ENCODE results near the gene RNF157. TPM values are rescaled to one million over a fixed set of nuclear protein-coding genes. Genes with fewer than 3 reads are reported as not detected.

The RNF157 gene
- total RNA-seq, 1 experiment from 2014 or later, result 29.3 TPM

GRCh38 chr17:76236603-76237002 lies 3.7 kb downstream of the RNF157 start:
- H3K27ac Mint-ChIP-seq (ENCODE audit: unreplicated experiment), result no peak overlapping the region
- H3K9me3 ChIP-seq, result no peaks in the 10 kb centered on the region
- no peaks in the 10 kb centered on the region for H3K27me3 ChIP-seq (replicated peaks; ENCODE audit: control insufficient read depth, insufficient read depth, low read length)
- CTCF ChIA-PET, result no interaction called here
- H3K4me1 ChIP-seq, result peaks cover 18% of the 10 kb centered on the region
- no peaks in the 10 kb centered on the region for H3K27me3 Mint-ChIP-seq (ENCODE audit: insufficient read depth, unreplicated experiment)
- H3K36me3 Mint-ChIP-seq (ENCODE audit: insufficient read depth, unreplicated experiment), result no peaks in the 10 kb centered on the region
- POLR2A ChIA-PET, result no interaction called here
- H3K4me3 ChIP-seq (ENCODE audit: low read depth, low read length), result no peak overlapping the region
- H3K4me3 Mint-ChIP-seq (ENCODE audit: unreplicated experiment), result no peak overlapping the region
- DNase-seq, result no peak
- intact Hi-C loops (cut with micrococcal nuclease; ENCODE audit: unreplicated experiment), result no loop called here
- H3K9me3 Mint-ChIP-seq (ENCODE audit: unreplicated experiment), result no peaks in the 10 kb centered on the region
- TF ChIP-seq, protein P1, sequence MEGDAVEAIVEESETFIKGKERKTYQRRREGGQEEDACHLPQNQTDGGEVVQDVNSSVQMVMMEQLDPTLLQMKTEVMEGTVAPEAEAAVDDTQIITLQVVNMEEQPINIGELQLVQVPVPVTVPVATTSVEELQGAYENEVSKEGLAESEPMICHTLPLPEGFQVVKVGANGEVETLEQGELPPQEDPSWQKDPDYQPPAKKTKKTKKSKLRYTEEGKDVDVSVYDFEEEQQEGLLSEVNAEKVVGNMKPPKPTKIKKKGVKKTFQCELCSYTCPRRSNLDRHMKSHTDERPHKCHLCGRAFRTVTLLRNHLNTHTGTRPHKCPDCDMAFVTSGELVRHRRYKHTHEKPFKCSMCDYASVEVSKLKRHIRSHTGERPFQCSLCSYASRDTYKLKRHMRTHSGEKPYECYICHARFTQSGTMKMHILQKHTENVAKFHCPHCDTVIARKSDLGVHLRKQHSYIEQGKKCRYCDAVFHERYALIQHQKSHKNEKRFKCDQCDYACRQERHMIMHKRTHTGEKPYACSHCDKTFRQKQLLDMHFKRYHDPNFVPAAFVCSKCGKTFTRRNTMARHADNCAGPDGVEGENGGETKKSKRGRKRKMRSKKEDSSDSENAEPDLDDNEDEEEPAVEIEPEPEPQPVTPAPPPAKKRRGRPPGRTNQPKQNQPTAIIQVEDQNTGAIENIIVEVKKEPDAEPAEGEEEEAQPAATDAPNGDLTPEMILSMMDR (IDR thresholded peaks at IDR 0.05; ENCODE audit: insufficient read depth in 1 of 2, low read depth in 1 of 2, low read length in 1 of 2, severe bottlenecking in 1 of 2, unreplicated experiment in 1 of 2), result no peak
- H3K36me3 ChIP-seq (ENCODE audit: control insufficient read depth, insufficient read depth, low read length), result no peaks in the 10 kb centered on the region
- H3K4me1 Mint-ChIP-seq (ENCODE audit: low read depth, unreplicated experiment), result peaks cover 15% of the 10 kb centered on the region
- no TSS peak for BruUV-seq (replicated peaks)

GRCh38 chr17:76235883-76236282 lies 4.4 kb downstream of the RNF157 start:
- no peaks in the 10 kb centered on the region for H3K9me3 ChIP-seq
- TF ChIP-seq, protein P1 (IDR thresholded peaks at IDR 0.05; ENCODE audit: insufficient read depth in 1 of 2, low read depth in 1 of 2, low read length in 1 of 2, severe bottlenecking in 1 of 2, unreplicated experiment in 1 of 2), result no peak
- Mint-ChIP-seq H3K4me1 (ENCODE audit: low read depth, unreplicated experiment) (peaks cover 11% of the 10 kb centered on the region), H3K36me3 (ENCODE audit: insufficient read depth, unreplicated experiment) (no peaks in the 10 kb centered on the region), H3K9me3 (ENCODE audit: unreplicated experiment) (no peaks in the 10 kb centered on the region), H3K4me3 (ENCODE audit: unreplicated experiment) (no peak overlapping the region), H3K27ac (ENCODE audit: unreplicated experiment) (no peak overlapping the region), H3K27me3 (ENCODE audit: insufficient read depth, unreplicated experiment) (no peaks in the 10 kb centered on the region)
- ChIA-PET CTCF (no interaction called here), POLR2A (no interaction called here)
- H3K36me3 ChIP-seq (ENCODE audit: control insufficient read depth, insufficient read depth, low read length), result no peaks in the 10 kb centered on the region
- peaks cover 12% of the 10 kb centered on the region for H3K4me1 ChIP-seq
- no TSS peak for BruUV-seq (replicated peaks)
- no peak for DNase-seq
- H3K27me3 ChIP-seq (replicated peaks; ENCODE audit: control insufficient read depth, insufficient read depth, low read length), result no peaks in the 10 kb centered on the region
- intact Hi-C loops (cut with micrococcal nuclease; ENCODE audit: unreplicated experiment), result no loop called here
- H3K4me3 ChIP-seq (ENCODE audit: low read depth, low read length), result no peak overlapping the region

DNA sequence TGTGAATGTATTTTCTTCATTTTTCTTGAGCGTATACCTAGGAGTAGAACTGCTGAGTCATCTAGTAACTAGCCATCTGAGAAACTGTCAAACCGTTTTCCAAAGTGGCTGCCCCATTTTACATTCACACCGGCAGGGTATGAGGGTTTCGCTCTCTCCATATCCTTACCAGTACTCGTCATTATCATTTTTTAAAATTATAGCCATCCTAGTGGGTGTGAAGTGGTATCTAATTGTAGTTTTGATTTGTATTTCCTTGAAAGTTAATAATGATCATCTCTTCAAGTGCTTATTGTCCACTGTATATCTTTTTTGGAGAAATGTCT lies 6.0 kb downstream of the RNF157 start:
- Mint-ChIP-seq H3K9me3 (ENCODE audit: unreplicated experiment) (no peaks in the 10 kb centered on the region), H3K36me3 (ENCODE audit: insufficient read depth, unreplicated experiment) (no peaks in the 10 kb centered on the region), H3K4me1 (ENCODE audit: low read depth, unreplicated experiment) (peaks cover 11% of the 10 kb centered on the region), H3K27ac (ENCODE audit: unreplicated experiment) (no peak overlapping the region), H3K4me3 (ENCODE audit: unreplicated experiment) (no peak overlapping the region), H3K27me3 (ENCODE audit: insufficient read depth, unreplicated experiment) (no peaks in the 10 kb centered on the region)
- CTCF ChIA-PET, result no interaction called here
- DNase-seq, result no peak
- intact Hi-C loops (cut with micrococcal nuclease; ENCODE audit: unreplicated experiment), result no loop called here
- TF ChIP-seq, protein P1 (IDR thresholded peaks at IDR 0.05; ENCODE audit: insufficient read depth in 1 of 2, low read depth in 1 of 2, low read length in 1 of 2, severe bottlenecking in 1 of 2, unreplicated experiment in 1 of 2), result no peak
- POLR2A ChIA-PET, result no interaction called here
- Histone ChIP-seq H3K36me3 (ENCODE audit: control insufficient read depth, insufficient read depth, low read length) (no peaks in the 10 kb centered on the region), H3K4me1 (peaks cover 12% of the 10 kb centered on the region), H3K27me3 (replicated peaks; ENCODE audit: control insufficient read depth, insufficient read depth, low read length) (no peaks in the 10 kb centered on the region), H3K4me3 (ENCODE audit: low read depth, low read length) (no peak overlapping the region), H3K9me3 (no peaks in the 10 kb centered on the region)
- BruUV-seq (replicated peaks), result no TSS peak

Data from Caco-2 (cell line).